ENCODE measurements around the gene MRPL42. TPM values are rescaled to one million over a fixed set of nuclear protein-coding genes. Genes with fewer than 3 reads are reported as not detected.
"Not testable (repeated sequence)": the region's sequence is repeated elsewhere in the genome, so short reads cannot be mapped to it uniquely, and the experiment has no call there.

MRPL42 gene
- polyA plus RNA-seq, 4 donors = 41.3 to 64.7 (median 47.9) TPM

GRCh38 chr12:93427779-93428564 is 39.3 kb upstream of the MRPL42 start:
- no peaks in the 10 kb centered on the region for H3K36me3 ChIP-seq (ENCODE audit: control insufficient read depth in 3 of 3, insufficient read depth in 2 of 3, low read depth in 1 of 3, low read length in 3 of 3)
- FAIRE-seq (no peak), DNase-seq (no peak)
- no peaks in the 10 kb centered on the region for H3K9me3 ChIP-seq (ENCODE audit: control insufficient read depth in 2 of 2, insufficient read depth in 1 of 2, low read depth in 1 of 2, low read length in 1 of 2)
- H3K4me3 ChIP-seq (ENCODE audit: low read depth in 1 of 3, low read length in 3 of 3) = no peak overlapping the region
- peaks cover 4 to 12% (median 8%) of the 10 kb centered on the region in 3 donors for H3K4me1 ChIP-seq (ENCODE audit: control insufficient read depth in 3 of 3, insufficient read depth in 2 of 3, low read depth in 1 of 3, low read length in 2 of 3)
- H3K27ac ChIP-seq (ENCODE audit: low read depth in 1 of 3, low read length in 2 of 3) = no peak overlapping the region
- no peaks in the 10 kb centered on the region for H3K27me3 ChIP-seq (ENCODE audit: control insufficient read depth in 3 of 3, insufficient read depth in 3 of 3, low read length in 3 of 3)
- 80 to 85% (median 85%) methylated on average over 5 of the region's 5 CpGs for WGBS, 3 donors

GRCh38 chr12:93429448-93429847 is 37.9 kb upstream of the MRPL42 start:
- Histone ChIP-seq H3K36me3 (ENCODE audit: control insufficient read depth in 3 of 3, insufficient read depth in 2 of 3, low read depth in 1 of 3, low read length in 3 of 3) (no peaks in the 10 kb centered on the region), H3K27me3 (ENCODE audit: control insufficient read depth in 3 of 3, insufficient read depth in 3 of 3, low read length in 3 of 3) (no peaks in the 10 kb centered on the region), H3K4me3 (ENCODE audit: low read depth in 1 of 3, low read length in 3 of 3) (no peak overlapping the region), H3K4me1 (ENCODE audit: control insufficient read depth in 3 of 3, insufficient read depth in 2 of 3, low read depth in 1 of 3, low read length in 2 of 3) (peaks cover 4 to 8% (median 7%) of the 10 kb centered on the region in 3 donors), H3K9me3 (ENCODE audit: control insufficient read depth in 2 of 2, insufficient read depth in 1 of 2, low read depth in 1 of 2, low read length in 1 of 2) (no peaks in the 10 kb centered on the region), H3K27ac (ENCODE audit: low read depth in 1 of 3, low read length in 2 of 3) (no peak overlapping the region)
- FAIRE-seq (no peak), DNase-seq (no peak)
- WGBS, 3 donors = 60 to 79% (median 77%) methylated on average over 1 of the region's 1 CpG

GRCh38 chr12:93429852-93430251 is 37.5 kb upstream of the MRPL42 start:
- DNase-seq (no peak), FAIRE-seq (no peak)
- peaks cover 4 to 8% (median 6%) of the 10 kb centered on the region in 3 donors for H3K4me1 ChIP-seq (ENCODE audit: control insufficient read depth in 3 of 3, insufficient read depth in 2 of 3, low read depth in 1 of 3, low read length in 2 of 3)
- H3K36me3 ChIP-seq (ENCODE audit: control insufficient read depth in 3 of 3, insufficient read depth in 2 of 3, low read depth in 1 of 3, low read length in 3 of 3) = no peaks in the 10 kb centered on the region
- no peaks in the 10 kb centered on the region for H3K9me3 ChIP-seq (ENCODE audit: control insufficient read depth in 2 of 2, insufficient read depth in 1 of 2, low read depth in 1 of 2, low read length in 1 of 2)
- no peak overlapping the region for H3K27ac ChIP-seq (ENCODE audit: low read depth in 1 of 3, low read length in 2 of 3)
- no peak overlapping the region for H3K4me3 ChIP-seq (ENCODE audit: low read depth in 1 of 3, low read length in 3 of 3)
- WGBS, 3 donors = 88 to 92% (median 90%) methylated on average over 1 of the region's 1 CpG
- no peaks in the 10 kb centered on the region for H3K27me3 ChIP-seq (ENCODE audit: control insufficient read depth in 3 of 3, insufficient read depth in 3 of 3, low read length in 3 of 3)

GRCh38 chr12:93430280-93430679 is 37.0 kb upstream of the MRPL42 start:
- H3K27me3 ChIP-seq (ENCODE audit: control insufficient read depth in 3 of 3, insufficient read depth in 3 of 3, low read length in 3 of 3) = no peaks in the 10 kb centered on the region
- FAIRE-seq (no peak), DNase-seq (no peak)
- H3K4me1 ChIP-seq (ENCODE audit: control insufficient read depth in 3 of 3, insufficient read depth in 2 of 3, low read depth in 1 of 3, low read length in 2 of 3) = peaks cover 4 to 7% (median 6%) of the 10 kb centered on the region in 3 donors
- WGBS, 3 donors = 83 to 91% (median 88%) methylated on average over 4 of the region's 4 CpGs
- H3K9me3 ChIP-seq (ENCODE audit: control insufficient read depth in 2 of 2, insufficient read depth in 1 of 2, low read depth in 1 of 2, low read length in 1 of 2) = no peaks in the 10 kb centered on the region
- H3K27ac ChIP-seq (ENCODE audit: low read depth in 1 of 3, low read length in 2 of 3) = no peak overlapping the region
- H3K4me3 ChIP-seq (ENCODE audit: low read depth in 1 of 3, low read length in 3 of 3) = no peak overlapping the region
- H3K36me3 ChIP-seq (ENCODE audit: control insufficient read depth in 3 of 3, insufficient read depth in 2 of 3, low read depth in 1 of 3, low read length in 3 of 3) = no peaks in the 10 kb centered on the region

GRCh38 chr12:93432031-93432430 is 35.3 kb upstream of the MRPL42 start:
- H3K27me3 ChIP-seq (ENCODE audit: control insufficient read depth in 3 of 3, insufficient read depth in 3 of 3, low read length in 3 of 3); DNase-seq; H3K4me3 ChIP-seq (ENCODE audit: low read depth in 1 of 3, low read length in 3 of 3); FAIRE-seq; H3K4me1 ChIP-seq (ENCODE audit: control insufficient read depth in 3 of 3, insufficient read depth in 2 of 3, low read depth in 1 of 3, low read length in 2 of 3); H3K9me3 ChIP-seq (ENCODE audit: control insufficient read depth in 2 of 2, insufficient read depth in 1 of 2, low read depth in 1 of 2, low read length in 1 of 2); H3K27ac ChIP-seq (ENCODE audit: low read depth in 1 of 3, low read length in 2 of 3); H3K36me3 ChIP-seq (ENCODE audit: control insufficient read depth in 3 of 3, insufficient read depth in 2 of 3, low read depth in 1 of 3, low read length in 3 of 3): not testable (repeated sequence)
- 89 to 94% (median 89%) methylated on average over 6 of the region's 6 CpGs for WGBS, 3 donors

GRCh38 chr12:93434256-93434865 is 33.0 kb upstream of the MRPL42 start:
- no peak overlapping the region for H3K4me3 ChIP-seq (ENCODE audit: low read depth in 1 of 3, low read length in 3 of 3)
- peaks cover 0 to 9% (median 0%) of the 10 kb centered on the region in 3 donors for H3K4me1 ChIP-seq (ENCODE audit: control insufficient read depth in 3 of 3, insufficient read depth in 2 of 3, low read depth in 1 of 3, low read length in 2 of 3)
- DNase-seq = no peak
- no peak for FAIRE-seq
- no peaks in the 10 kb centered on the region for H3K36me3 ChIP-seq (ENCODE audit: control insufficient read depth in 3 of 3, insufficient read depth in 2 of 3, low read depth in 1 of 3, low read length in 3 of 3)
- no peaks in the 10 kb centered on the region for H3K9me3 ChIP-seq (ENCODE audit: control insufficient read depth in 2 of 2, insufficient read depth in 1 of 2, low read depth in 1 of 2, low read length in 1 of 2)
- H3K27me3 ChIP-seq (ENCODE audit: control insufficient read depth in 3 of 3, insufficient read depth in 3 of 3, low read length in 3 of 3) = no peaks in the 10 kb centered on the region
- no peak overlapping the region for H3K27ac ChIP-seq (ENCODE audit: low read depth in 1 of 3, low read length in 2 of 3)
- WGBS, 3 donors = 59 to 80% (median 68%) methylated on average over 5 of the region's 5 CpGs

- no peaks in the 10 kb centered on the region for H3K27me3 ChIP-seq (ENCODE audit: control insufficient read depth in 3 of 3, insufficient read depth in 3 of 3, low read length in 3 of 3)
- no peak for DNase-seq
- WGBS, 3 donors = 68 to 79% (median 68%) methylated on average over 3 of the region's 3 CpGs
- H3K4me3 ChIP-seq (ENCODE audit: low read depth in 1 of 3, low read length in 3 of 3) = no peak overlapping the region
- FAIRE-seq = no peak
- no peak overlapping the region for H3K27ac ChIP-seq (ENCODE audit: low read depth in 1 of 3, low read length in 2 of 3)
- H3K36me3 ChIP-seq (ENCODE audit: control insufficient read depth in 3 of 3, insufficient read depth in 2 of 3, low read depth in 1 of 3, low read length in 3 of 3) = no peaks in the 10 kb centered on the region
- H3K4me1 ChIP-seq (ENCODE audit: control insufficient read depth in 3 of 3, insufficient read depth in 2 of 3, low read depth in 1 of 3, low read length in 2 of 3) = peaks cover 0 to 10% (median 8%) of the 10 kb centered on the region in 3 donors
- H3K9me3 ChIP-seq (ENCODE audit: control insufficient read depth in 2 of 2, insufficient read depth in 1 of 2, low read depth in 1 of 2, low read length in 1 of 2) = no peaks in the 10 kb centered on the region
These were observed 28.9 kb upstream of the MRPL42 start for GRCh38 chr12:93438266-93439050.

- H3K36me3 ChIP-seq (ENCODE audit: control insufficient read depth in 3 of 3, insufficient read depth in 2 of 3, low read depth in 1 of 3, low read length in 3 of 3) = no peaks in the 10 kb centered on the region
- WGBS, 3 donors = 8 to 17% (median 9%) methylated on average over 12 of the region's 12 CpGs
- no peaks in the 10 kb centered on the region for H3K9me3 ChIP-seq (ENCODE audit: control insufficient read depth in 2 of 2, insufficient read depth in 1 of 2, low read depth in 1 of 2, low read length in 1 of 2)
- peak overlapping the region in 2 of 3 donors; percentile 92 to 94 for H3K4me3 ChIP-seq (ENCODE audit: low read depth in 1 of 3, low read length in 3 of 3)
- no peak overlapping the region for H3K27ac ChIP-seq (ENCODE audit: low read depth in 1 of 3, low read length in 2 of 3)
- H3K4me1 ChIP-seq (ENCODE audit: control insufficient read depth in 3 of 3, insufficient read depth in 2 of 3, low read depth in 1 of 3, low read length in 2 of 3) = peaks cover 0 to 12% (median 8%) of the 10 kb centered on the region in 3 donors
- peak in 1 of 2 donors; percentile 24 for DNase-seq
- H3K27me3 ChIP-seq (ENCODE audit: control insufficient read depth in 3 of 3, insufficient read depth in 3 of 3, low read length in 3 of 3) = no peaks in the 10 kb centered on the region
- no peak for FAIRE-seq
These were observed 27.1 kb upstream of the MRPL42 start for GRCh38 chr12:93440043-93440835.
